HepG2 (cell line): ENCODE results near the gene DCAF15. TPM values are rescaled to one million over a fixed set of nuclear protein-coding genes. Genes with fewer than 3 reads are reported as not detected.

ENCODE experiments used
- FOXJ3 ChIP-seq: sonication (generic); formaldehyde crosslinking; IDR thresholded peaks from 2 replicates; pipeline ENCODE4 v1.4.0; 2020; ENCODE audit warnings: missing genetic modification reagents, mild to moderate bottlenecking, borderline replicate concordance
- RORA ChIP-seq: sonication (generic); formaldehyde crosslinking; IDR thresholded peaks from 2 replicates; pipeline ENCODE4 v1.5.0; 2020; ENCODE audit warnings: mild to moderate bottlenecking, missing genetic modification reagents, moderate library complexity
- SP2 ChIP-seq: sonication (generic); formaldehyde crosslinking; IDR thresholded peaks from 2 replicates; pipeline ENCODE4 v1.5.1; 2020; ENCODE audit warnings: mild to moderate bottlenecking, missing genetic modification reagents
- SP4 ChIP-seq: sonication (generic); formaldehyde crosslinking; IDR thresholded peaks from 2 replicates; pipeline ENCODE4 v1.8.1; 2023; ENCODE audit warnings: mild to moderate bottlenecking, missing genetic modification reagents
- ZMAT5 ChIP-seq: sonication (generic); formaldehyde crosslinking; IDR thresholded peaks from 2 replicates; pipeline ENCODE4 v1.5.0; 2020; ENCODE audit warnings: mild to moderate bottlenecking, low read depth, missing genetic modification reagents, borderline replicate concordance
- ZNF460 ChIP-seq: sonication (generic); formaldehyde crosslinking; IDR thresholded peaks from 2 replicates; pipeline ENCODE4 v1.5.1; 2020; ENCODE audit warnings: missing genetic modification reagents, mild to moderate bottlenecking, borderline replicate concordance
- ZNF687 ChIP-seq: sonication (generic); formaldehyde crosslinking; IDR thresholded peaks from 2 replicates; pipeline ENCODE4 v1.5.1; 2020; ENCODE audit warnings: mild to moderate bottlenecking, missing genetic modification reagents, moderate library complexity
- polyA plus RNA-seq, 8 experiments: library from polyadenylated mRNA; depleted of rRNA in 3 of 8; stranded (reverse) in 7 of 8; unstranded in 1 of 8; fragments of >200 nt; fragmentation: Illumina TruSeq in 4 of 8; extraction: Trizol in 4 of 8; gene quantifications; 2 replicates each; pipeline versions ENCODE4 v1.2.1 to v1.2.3, GENCODE V29; 2011 to 2016; ENCODE audit warnings: low read depth in 4 of 8, missing spikeins in 1 of 8, mixed read lengths in 1 of 8; ENCODE audit not compliant: insufficient read depth in 1 of 8
- total RNA-seq, 5 experiments: library from RNA; depleted of rRNA; stranded (reverse); fragments of >200 nt; fragmentation: Illumina TruSeq; extraction: Trizol; gene quantifications; 2 replicates each; pipeline ENCODE4 v1.2.3, GENCODE V29; 2016; ENCODE audit warnings: low read depth in 1 of 5
- TF ChIP-seq, protein P1 (sequence below): sonication (generic); formaldehyde crosslinking; conservative IDR thresholded peaks from 2 replicates; pipeline ENCODE4 v1.4.0; 2020; ENCODE audit warnings: missing genetic modification reagents
- TF ChIP-seq, protein P2 (sequence below): sonication (generic); formaldehyde crosslinking; IDR thresholded peaks from 2 replicates; pipeline ENCODE4 v1.8.1; 2023; ENCODE audit warnings: missing genetic modification reagents, inconsistent platforms, borderline replicate concordance
- TF ChIP-seq, protein P3 (sequence below): sonication (generic); formaldehyde crosslinking; IDR thresholded peaks from 2 replicates; pipeline ENCODE4 v1.4.0; 2020; ENCODE audit warnings: missing genetic modification reagents, borderline replicate concordance

The DCAF15 gene
- total and polyA plus RNA-seq, 2 of the 13 experiments (the other 11 are each of a cell fraction or from before 2014, with no cell fraction given), result 13.6 to 14.0 TPM

DNA sequence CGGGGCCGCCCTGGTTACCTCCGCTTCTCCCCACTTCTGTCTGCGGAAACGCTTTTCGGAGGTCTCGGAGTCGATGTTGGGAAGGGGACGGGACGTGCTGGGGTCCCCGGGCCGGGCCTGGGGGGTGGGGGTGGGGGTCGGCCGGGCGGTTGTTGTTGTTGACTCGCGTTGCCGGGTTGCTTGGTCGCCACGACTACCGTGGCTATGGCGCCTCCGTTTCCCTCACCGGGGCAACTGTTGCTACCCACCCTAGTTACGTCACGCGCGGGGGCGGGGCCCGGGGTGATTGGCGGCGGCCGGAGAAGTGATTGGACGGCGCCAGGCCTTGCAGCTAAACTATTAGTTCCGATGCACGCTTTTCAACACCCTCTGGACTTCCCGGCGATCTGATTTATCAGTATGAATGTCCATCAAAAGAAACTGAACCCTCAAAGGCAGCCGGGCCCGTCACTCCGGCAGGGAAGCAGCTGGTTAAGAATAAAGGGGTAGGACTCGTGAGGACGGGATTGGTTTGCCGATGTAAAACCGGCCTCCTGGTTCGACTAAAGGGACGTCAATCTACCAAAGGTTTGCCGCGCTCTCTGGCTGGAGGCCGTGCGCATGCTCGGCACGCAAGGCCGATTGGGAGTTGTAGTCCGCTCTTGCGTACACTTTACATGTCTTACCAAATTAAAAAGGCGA is 53.9 kb downstream of the DCAF15 start, which contains the start of gene RFX1 (continued):
- TF ChIP-seq, protein P1, sequence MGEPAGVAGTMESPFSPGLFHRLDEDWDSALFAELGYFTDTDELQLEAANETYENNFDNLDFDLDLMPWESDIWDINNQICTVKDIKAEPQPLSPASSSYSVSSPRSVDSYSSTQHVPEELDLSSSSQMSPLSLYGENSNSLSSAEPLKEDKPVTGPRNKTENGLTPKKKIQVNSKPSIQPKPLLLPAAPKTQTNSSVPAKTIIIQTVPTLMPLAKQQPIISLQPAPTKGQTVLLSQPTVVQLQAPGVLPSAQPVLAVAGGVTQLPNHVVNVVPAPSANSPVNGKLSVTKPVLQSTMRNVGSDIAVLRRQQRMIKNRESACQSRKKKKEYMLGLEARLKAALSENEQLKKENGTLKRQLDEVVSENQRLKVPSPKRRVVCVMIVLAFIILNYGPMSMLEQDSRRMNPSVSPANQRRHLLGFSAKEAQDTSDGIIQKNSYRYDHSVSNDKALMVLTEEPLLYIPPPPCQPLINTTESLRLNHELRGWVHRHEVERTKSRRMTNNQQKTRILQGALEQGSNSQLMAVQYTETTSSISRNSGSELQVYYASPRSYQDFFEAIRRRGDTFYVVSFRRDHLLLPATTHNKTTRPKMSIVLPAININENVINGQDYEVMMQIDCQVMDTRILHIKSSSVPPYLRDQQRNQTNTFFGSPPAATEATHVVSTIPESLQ, result no peak
- TF ChIP-seq SP4 (peak; percentile 34; the same call in 1 of the 2 replicates), ZMAT5 (no peak), SP2 (CRISPR knock-in tag) (peak; percentile 98), ZNF460 (CRISPR knock-in tag) (0 out of 2 replicates have a peak, but pooled peaks have one; percentile 29), ZNF687 (CRISPR knock-in tag) (no peak), FOXJ3 (0 out of 2 replicates have a peak, but pooled peaks have one; percentile 11), RORA (no peak)
- TF ChIP-seq, protein P2, sequence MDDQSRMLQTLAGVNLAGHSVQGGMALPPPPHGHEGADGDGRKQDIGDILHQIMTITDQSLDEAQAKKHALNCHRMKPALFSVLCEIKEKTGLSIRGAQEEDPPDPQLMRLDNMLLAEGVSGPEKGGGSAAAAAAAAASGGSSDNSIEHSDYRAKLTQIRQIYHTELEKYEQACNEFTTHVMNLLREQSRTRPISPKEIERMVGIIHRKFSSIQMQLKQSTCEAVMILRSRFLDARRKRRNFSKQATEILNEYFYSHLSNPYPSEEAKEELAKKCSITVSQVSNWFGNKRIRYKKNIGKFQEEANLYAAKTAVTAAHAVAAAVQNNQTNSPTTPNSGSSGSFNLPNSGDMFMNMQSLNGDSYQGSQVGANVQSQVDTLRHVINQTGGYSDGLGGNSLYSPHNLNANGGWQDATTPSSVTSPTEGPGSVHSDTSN (CRISPR knock-in tag), result peak; percentile 98
- TF ChIP-seq, protein P3, sequence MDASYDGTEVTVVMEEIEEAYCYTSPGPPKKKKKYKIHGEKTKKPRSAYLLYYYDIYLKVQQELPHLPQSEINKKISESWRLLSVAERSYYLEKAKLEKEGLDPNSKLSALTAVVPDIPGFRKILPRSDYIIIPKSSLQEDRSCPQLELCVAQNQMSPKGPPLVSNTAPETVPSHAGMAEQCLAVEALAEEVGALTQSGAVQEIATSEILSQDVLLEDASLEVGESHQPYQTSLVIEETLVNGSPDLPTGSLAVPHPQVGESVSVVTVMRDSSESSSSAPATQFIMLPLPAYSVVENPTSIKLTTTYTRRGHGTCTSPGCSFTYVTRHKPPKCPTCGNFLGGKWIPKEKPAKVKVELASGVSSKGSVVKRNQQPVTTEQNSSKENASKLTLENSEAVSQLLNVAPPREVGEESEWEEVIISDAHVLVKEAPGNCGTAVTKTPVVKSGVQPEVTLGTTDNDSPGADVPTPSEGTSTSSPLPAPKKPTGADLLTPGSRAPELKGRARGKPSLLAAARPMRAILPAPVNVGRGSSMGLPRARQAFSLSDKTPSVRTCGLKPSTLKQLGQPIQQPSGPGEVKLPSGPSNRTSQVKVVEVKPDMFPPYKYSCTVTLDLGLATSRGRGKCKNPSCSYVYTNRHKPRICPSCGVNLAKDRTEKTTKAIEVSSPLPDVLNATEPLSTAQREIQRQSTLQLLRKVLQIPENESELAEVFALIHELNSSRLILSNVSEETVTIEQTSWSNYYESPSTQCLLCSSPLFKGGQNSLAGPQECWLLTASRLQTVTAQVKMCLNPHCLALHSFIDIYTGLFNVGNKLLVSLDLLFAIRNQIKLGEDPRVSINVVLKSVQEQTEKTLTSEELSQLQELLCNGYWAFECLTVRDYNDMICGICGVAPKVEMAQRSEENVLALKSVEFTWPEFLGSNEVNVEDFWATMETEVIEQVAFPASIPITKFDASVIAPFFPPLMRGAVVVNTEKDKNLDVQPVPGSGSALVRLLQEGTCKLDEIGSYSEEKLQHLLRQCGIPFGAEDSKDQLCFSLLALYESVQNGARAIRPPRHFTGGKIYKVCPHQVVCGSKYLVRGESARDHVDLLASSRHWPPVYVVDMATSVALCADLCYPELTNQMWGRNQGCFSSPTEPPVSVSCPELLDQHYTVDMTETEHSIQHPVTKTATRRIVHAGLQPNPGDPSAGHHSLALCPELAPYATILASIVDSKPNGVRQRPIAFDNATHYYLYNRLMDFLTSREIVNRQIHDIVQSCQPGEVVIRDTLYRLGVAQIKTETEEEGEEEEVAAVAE, result no peak
